GM13977 (cell line): Measurements from ENCODE around the gene GNAZ.

Experiments used
- DNase-seq: peaks from one replicate; pipeline ENCODE4 v3.0.0; 2012; ENCODE audit warnings: low spot score
- CTCF ChIP-seq: IDR thresholded peaks from 2 replicates; pipeline ENCODE4 v1.5.1; 2012; ENCODE audit warnings: mild to moderate bottlenecking, control low read depth; ENCODE audit not compliant: insufficient read depth; ENCODE audit errors: extremely low read depth, missing control alignments
- in situ Hi-C: fragments of 300-500 bp; cut with MboI; formaldehyde crosslinking; loops from one replicate; pipeline ENCODE4 v1.12.0; 2022; ENCODE audit warnings: low sequenced_read_pairs, low pct_unique_long_range_greater_than_20kb, mixed read lengths, inconsistent platforms; ENCODE audit not compliant: unreplicated experiment

The GNAZ gene

GRCh38 chr22:23112472-23113012 lies 42.2 kb downstream of the GNAZ start:
- in situ Hi-C loops, result no loop called here
- DNase-seq, result no peak
- no peak for TF ChIP-seq CTCF

- DNase-seq, result no peak
- in situ Hi-C loops, result no loop called here
- TF ChIP-seq CTCF, result no peak
Observed at GRCh38 chr22:23113067-23113846, 42.9 kb downstream of the GNAZ start.

GRCh38 chr22:23113847-23114720 lies 43.8 kb downstream of the GNAZ start:
- no peak for DNase-seq
- TF ChIP-seq CTCF, result no peak
- in situ Hi-C loops, result no loop called here

- no peak for TF ChIP-seq CTCF
- no peak for DNase-seq
- in situ Hi-C loops, result no loop called here
Observed at GRCh38 chr22:23114721-23115020, 44.4 kb downstream of the GNAZ start.

- no peak for DNase-seq
- in situ Hi-C loops, result no loop called here
- no peak for TF ChIP-seq CTCF
Observed at GRCh38 chr22:23115369-23115768, 45.0 kb downstream of the GNAZ start.

- TF ChIP-seq CTCF, result no peak
- in situ Hi-C loops, result no loop called here
- DNase-seq, result no peak
Observed at GRCh38 chr22:23115825-23116494, 45.6 kb downstream of the GNAZ start.
